Measurements from ENCODE around the gene C17orf107.

GRCh38 chr17:4898927-4899326 lies 409 bp upstream of the C17orf107 start:
- no peak for TF ChIP-seq CTCF (IDR thresholded peaks at IDR 0.05)
- no peak for TF ChIP-seq POLR2A (IDR thresholded peaks at IDR 0.05)

Data from esophagus squamous epithelium (tissue), 4 donors.